Measurements from ENCODE around the gene CAPZB. TPM values are rescaled to one million over a fixed set of nuclear protein-coding genes. Genes with fewer than 3 reads are reported as not detected.

The CAPZB gene
- polyA plus RNA-seq, 1 experiment: 312 TPM

- DNase-seq (ENCODE audit: low read depth, low spot score): no peak
- POLR2A ChIA-PET: no interaction called here
- H3K27me3 ChIP-seq (ENCODE audit: control insufficient read depth, insufficient read depth, low read length): no peaks in the 10 kb centered on the region
- H3K4me3 ChIP-seq (ENCODE audit: low read depth, low read length): no peak overlapping the region
- CTCF ChIA-PET: interaction anchor here (0.6 to 1.3 kb wide), 3 partner anchors 230 to 241 kb away, joined by 3 to 4 read pairs (median 4); no protein-coding TSS in a partner anchor
- TF ChIP-seq CTCF (IDR thresholded peaks at IDR 0.05; ENCODE audit: low read depth, low read length): no peak
- no peaks in the 10 kb centered on the region for H3K9me3 ChIP-seq (ENCODE audit: control insufficient read depth, insufficient read depth, low read length)
- no peak overlapping the region for H3K27ac ChIP-seq (ENCODE audit: low read depth, low read length)
Measured at GRCh38 chr1:19421365-19421764, 64.0 kb downstream of the CAPZB start.

- ChIA-PET CTCF (interaction anchor here (1.1 to 1.3 kb wide), 2 partner anchors 230 to 241 kb away, joined by 3 to 4 read pairs; no protein-coding TSS in a partner anchor), POLR2A (no interaction called here)
- no peak for DNase-seq (ENCODE audit: low read depth, low spot score)
- no peak overlapping the region for H3K4me3 ChIP-seq (ENCODE audit: low read depth, low read length)
- no peak for TF ChIP-seq CTCF (IDR thresholded peaks at IDR 0.05; ENCODE audit: low read depth, low read length)
- H3K27me3 ChIP-seq (ENCODE audit: control insufficient read depth, insufficient read depth, low read length): no peaks in the 10 kb centered on the region
- H3K27ac ChIP-seq (ENCODE audit: low read depth, low read length): no peak overlapping the region
- H3K9me3 ChIP-seq (ENCODE audit: control insufficient read depth, insufficient read depth, low read length): no peaks in the 10 kb centered on the region
Measured at GRCh38 chr1:19420606-19421005, 64.7 kb downstream of the CAPZB start.

- ChIA-PET POLR2A (no interaction called here), CTCF (no interaction called here)
- no peaks in the 10 kb centered on the region for H3K27me3 ChIP-seq (ENCODE audit: control insufficient read depth, insufficient read depth, low read length)
- H3K4me3 ChIP-seq (ENCODE audit: low read depth, low read length): no peak overlapping the region
- TF ChIP-seq CTCF (IDR thresholded peaks at IDR 0.05; ENCODE audit: low read depth, low read length): no peak
- no peak overlapping the region for H3K27ac ChIP-seq (ENCODE audit: low read depth, low read length)
- DNase-seq (ENCODE audit: low read depth, low spot score): no peak
- no peaks in the 10 kb centered on the region for H3K9me3 ChIP-seq (ENCODE audit: control insufficient read depth, insufficient read depth, low read length)
Measured at GRCh38 chr1:19419691-19420090, 65.6 kb downstream of the CAPZB start.

GRCh38 chr1:19418503-19418971 lies 66.8 kb downstream of the CAPZB start:
- no peak for TF ChIP-seq CTCF (IDR thresholded peaks at IDR 0.05; ENCODE audit: low read depth, low read length)
- H3K27ac ChIP-seq (ENCODE audit: low read depth, low read length): peak overlapping the region; percentile 42
- ChIA-PET POLR2A (interaction anchor here (0.7 kb wide), 1 partner anchor 61 kb away, joined by 17 read pairs; no protein-coding TSS in a partner anchor), CTCF (interaction anchor here (2.5 kb wide), 1 partner anchor 19 kb away, joined by 8 read pairs; no protein-coding TSS in a partner anchor)
- no peak overlapping the region for H3K4me3 ChIP-seq (ENCODE audit: low read depth, low read length)
- H3K27me3 ChIP-seq (ENCODE audit: control insufficient read depth, insufficient read depth, low read length): no peaks in the 10 kb centered on the region
- DNase-seq (ENCODE audit: low read depth, low spot score): no peak
- no peaks in the 10 kb centered on the region for H3K9me3 ChIP-seq (ENCODE audit: control insufficient read depth, insufficient read depth, low read length)

- no peak overlapping the region for H3K4me3 ChIP-seq (ENCODE audit: low read depth, low read length)
- ChIA-PET POLR2A (interaction anchor here (0.6 to 1.9 kb wide), 2 partner anchors 19 to 231 kb away, joined by 3 to 6 read pairs; no protein-coding TSS in a partner anchor), CTCF (interaction anchor here (0.6 to 2.5 kb wide), 3 partner anchors 11 to 289 kb away, joined by 3 to 8 read pairs (median 4); no protein-coding TSS in a partner anchor)
- no peak for TF ChIP-seq CTCF (IDR thresholded peaks at IDR 0.05; ENCODE audit: low read depth, low read length)
- H3K27me3 ChIP-seq (ENCODE audit: control insufficient read depth, insufficient read depth, low read length): no peaks in the 10 kb centered on the region
- H3K27ac ChIP-seq (ENCODE audit: low read depth, low read length): no peak overlapping the region
- no peak for DNase-seq (ENCODE audit: low read depth, low spot score)
- H3K9me3 ChIP-seq (ENCODE audit: control insufficient read depth, insufficient read depth, low read length): no peaks in the 10 kb centered on the region
Measured at GRCh38 chr1:19416921-19417470, 68.3 kb downstream of the CAPZB start.
